SK-N-SH treated with all-trans-retinoic acid at 6 μM for 48 hours (cell line): ENCODE measurements around the gene TWIST1.

Source experiments
- BACH2 ChIP-seq: fragments of 250-450 bp; sonication (Bioruptor Pico); IDR thresholded peaks from 2 replicates; pipeline ENCODE4 v1.9.0; 2021; ENCODE audit warnings: mild to moderate bottlenecking, borderline replicate concordance
- CSDC2 ChIP-seq: fragments of 250-450 bp; sonication (Bioruptor Pico); IDR thresholded peaks from 2 replicates; pipeline ENCODE4 v1.5.0; 2020; ENCODE audit warnings: mild to moderate bottlenecking, moderate library complexity
- ESRRG ChIP-seq: fragments of 250-450 bp; sonication (Bioruptor Pico); IDR thresholded peaks from 2 replicates; pipeline ENCODE4 v1.6.1; 2021; ENCODE audit warnings: mild to moderate bottlenecking
- RARB ChIP-seq: fragments of 250-450 bp; sonication (Bioruptor Pico); IDR thresholded peaks from 2 replicates; pipeline ENCODE4 v1.8.0; 2021; ENCODE audit warnings: mild to moderate bottlenecking, moderate library complexity
- SNAI2 ChIP-seq: fragments of 250-450 bp; sonication (Bioruptor Pico); IDR thresholded peaks from 2 replicates; pipeline ENCODE4 v1.5.0; 2020; ENCODE audit warnings: mild to moderate bottlenecking, moderate library complexity
- TCF4 ChIP-seq: fragments of 250-450 bp; sonication (Bioruptor Pico); IDR thresholded peaks from 2 replicates; pipeline ENCODE4 v1.8.0; 2021; ENCODE audit warnings: mild to moderate bottlenecking, moderate library complexity, borderline replicate concordance
- TOX ChIP-seq: fragments of 250-450 bp; sonication (Bioruptor Pico); IDR thresholded peaks from 2 replicates; pipeline ENCODE4 v1.8.0; 2021; ENCODE audit warnings: mild to moderate bottlenecking, moderate library complexity, borderline replicate concordance
- ZFP3 ChIP-seq: fragments of 250-450 bp; sonication (Bioruptor Pico); IDR thresholded peaks from 2 replicates; pipeline ENCODE4 v1.5.0; 2020; ENCODE audit warnings: mild to moderate bottlenecking, moderate library complexity
- ZNF8 ChIP-seq: fragments of 450-650 bp; formaldehyde crosslinking; IDR thresholded peaks from 2 replicates; pipeline ENCODE4 v1.5.0; 2020; ENCODE audit warnings: mild to moderate bottlenecking, moderate library complexity

DNA sequence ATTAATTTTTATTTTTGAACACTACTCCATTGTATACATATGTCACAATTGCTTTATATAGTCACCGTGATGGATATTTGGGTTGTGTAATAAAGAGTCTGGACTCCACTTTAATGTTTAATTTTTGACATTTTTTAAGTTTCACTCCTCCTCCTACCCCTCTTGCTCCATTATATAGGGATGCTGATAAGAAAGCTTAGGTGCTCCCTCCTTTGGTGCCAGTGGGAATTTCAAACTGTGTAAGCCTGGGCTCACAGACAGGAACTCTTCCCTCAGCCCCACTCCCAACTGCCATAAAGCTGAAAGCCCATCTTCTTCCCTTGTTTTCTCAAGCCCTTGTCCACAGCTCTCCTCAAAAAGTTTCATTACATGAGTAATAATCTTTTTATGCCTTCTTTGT, 47.6 kb downstream of the TWIST1 start:
- no peak for TF ChIP-seq ESRRG (CRISPR knock-in tag)
- TF ChIP-seq ZFP3 (CRISPR knock-in tag), result no peak
- TF ChIP-seq ZNF8, result no peak
- TF ChIP-seq BACH2 (CRISPR knock-in tag), result no peak
- no peak for TF ChIP-seq SNAI2 (CRISPR knock-in tag)
- no peak for TF ChIP-seq RARB
- TF ChIP-seq CSDC2, result no peak
- no peak for TF ChIP-seq TOX (CRISPR knock-in tag)
- no peak for TF ChIP-seq TCF4
